ENCODE data around the gene RMC1.
"Not testable (repeated sequence)": the region's sequence is repeated elsewhere in the genome, so short reads cannot be mapped to it uniquely, and the experiment has no call there.

GRCh38 chr18:23489586-23489985 lies 13.7 kb upstream of the RMC1 start:
- not testable (repeated sequence) for TF ChIP-seq CTCF, POLR2A (IDR thresholded peaks at IDR 0.05)
